GM19395 (cell line): ENCODE measurements around the gene ACADS.

ENCODE experiments used
- ATAC-seq: cut with Tn5 transposase; IDR thresholded peaks from one replicate; pipeline ENCODE4 v1.9.1; 2021; ENCODE audit warnings: mild to moderate bottlenecking, moderate library complexity; ENCODE audit not compliant: unreplicated experiment

ACADS gene

DNA sequence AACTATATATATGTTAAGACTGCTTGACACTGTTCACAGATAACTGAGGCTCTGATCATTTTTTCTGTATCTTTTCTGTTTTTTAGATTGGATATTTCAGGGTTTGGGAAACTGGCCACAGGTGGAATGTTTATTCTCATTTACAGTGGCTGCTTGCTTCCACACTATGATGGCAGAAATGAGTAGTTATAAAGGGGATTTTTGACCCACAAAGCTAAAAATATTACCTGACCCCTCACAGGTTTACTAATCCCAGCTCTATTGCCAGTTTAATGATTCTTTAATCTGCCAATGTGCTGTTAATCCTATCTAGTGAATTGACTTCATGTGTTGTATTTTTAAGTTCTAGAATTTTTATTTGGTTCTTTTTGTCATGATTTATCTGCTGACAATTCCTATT, 29.6 kb downstream of the ACADS start:
- no peak for ATAC-seq

GRCh38 chr12:120757226-120757742, 31.7 kb downstream of the ACADS start:
- no peak for ATAC-seq

DNA sequence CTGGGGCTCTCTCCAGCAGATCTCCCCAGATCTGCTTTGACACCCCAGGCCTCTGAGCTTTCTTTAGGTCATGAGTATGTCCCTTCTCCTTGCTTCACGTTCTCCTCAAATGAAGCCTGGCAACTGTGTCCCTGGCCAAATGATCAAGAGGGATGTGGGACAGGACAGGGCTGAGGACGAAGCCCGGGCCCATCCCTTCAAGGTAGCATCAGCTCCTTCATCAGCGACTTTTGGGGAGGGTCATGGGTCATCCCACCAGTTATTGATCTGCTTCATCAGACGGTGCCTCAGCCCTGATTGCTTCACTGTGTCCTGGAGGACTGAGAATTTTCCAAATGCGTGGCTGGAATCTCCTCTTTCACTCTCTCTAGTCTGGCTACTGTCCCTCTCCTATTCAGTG, 32.3 kb downstream of the ACADS start:
- ATAC-seq: no peak

DNA sequence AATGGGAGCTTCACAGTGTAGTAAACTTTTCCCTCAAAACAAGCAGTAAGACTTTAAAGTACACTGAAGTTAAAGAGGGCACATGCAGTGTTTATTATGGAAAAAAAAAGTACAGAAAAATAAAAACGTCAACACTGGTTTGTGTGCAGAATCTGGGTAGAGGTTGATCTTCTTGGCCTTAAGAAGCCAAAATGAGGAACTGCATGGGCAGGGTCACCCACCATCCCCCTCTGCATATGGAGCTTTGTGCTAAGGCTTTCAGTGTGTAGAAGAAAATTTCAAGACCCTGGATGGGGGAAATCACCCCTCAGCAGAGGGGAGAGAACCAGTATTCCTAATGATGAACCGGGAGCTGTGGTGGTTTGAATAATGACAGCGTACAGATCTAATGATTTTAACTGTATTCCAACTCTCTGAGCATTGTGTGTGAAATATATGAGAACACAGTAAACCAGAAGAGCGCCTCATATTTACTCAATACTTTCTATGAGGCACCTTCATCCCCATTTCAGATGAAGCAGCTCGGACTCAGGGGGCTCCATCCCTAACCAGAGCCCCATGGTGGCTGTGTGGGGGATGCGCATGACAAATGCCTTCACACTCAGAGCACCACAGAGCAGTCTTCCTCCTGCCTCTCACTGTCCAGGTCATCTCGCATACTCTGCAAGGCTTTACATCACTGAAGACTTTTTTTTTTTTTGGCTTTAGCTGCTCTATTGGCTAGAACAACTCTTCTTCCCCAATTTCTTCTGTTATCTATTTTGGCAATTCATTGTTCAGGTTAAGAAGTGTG, 33.4 kb downstream of the ACADS start:
- no peak for ATAC-seq

DNA sequence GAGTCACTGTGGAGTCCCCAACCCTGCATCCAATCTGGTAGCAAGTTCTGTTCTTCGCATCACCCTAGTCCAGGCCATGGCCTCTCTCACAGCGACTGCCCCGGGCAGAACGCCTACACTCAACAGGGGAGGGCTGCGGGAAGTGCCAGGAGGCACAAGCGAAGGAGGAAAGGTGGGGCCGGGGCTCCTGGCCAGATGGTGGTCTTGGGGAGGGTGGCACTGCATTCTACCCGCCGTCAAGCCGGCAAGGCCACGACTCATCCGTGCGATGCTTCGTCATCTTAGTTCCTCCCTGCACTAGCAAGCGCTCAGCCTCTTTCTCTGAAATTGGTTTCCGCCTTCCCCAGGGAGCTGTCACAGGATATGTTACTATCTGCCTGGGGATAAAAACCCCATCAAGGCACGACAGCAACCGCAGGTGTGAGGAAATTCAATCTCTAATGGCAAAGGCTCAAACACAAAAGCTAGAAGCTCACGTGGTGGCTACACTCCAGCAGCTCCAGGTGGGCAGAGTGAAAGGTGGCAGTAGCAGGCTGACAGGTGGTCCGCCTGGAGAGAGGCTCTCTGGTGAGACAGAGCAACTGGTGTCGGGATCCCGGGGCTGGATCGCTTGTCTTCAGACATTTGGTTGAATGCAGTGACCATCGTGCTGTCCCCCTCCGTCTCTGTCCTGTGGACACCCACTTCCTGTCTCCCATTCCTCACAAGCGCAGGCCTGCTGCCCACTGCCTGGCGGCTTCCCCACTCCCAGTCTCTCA, 34.1 kb downstream of the ACADS start:
- ATAC-seq: no peak

DNA sequence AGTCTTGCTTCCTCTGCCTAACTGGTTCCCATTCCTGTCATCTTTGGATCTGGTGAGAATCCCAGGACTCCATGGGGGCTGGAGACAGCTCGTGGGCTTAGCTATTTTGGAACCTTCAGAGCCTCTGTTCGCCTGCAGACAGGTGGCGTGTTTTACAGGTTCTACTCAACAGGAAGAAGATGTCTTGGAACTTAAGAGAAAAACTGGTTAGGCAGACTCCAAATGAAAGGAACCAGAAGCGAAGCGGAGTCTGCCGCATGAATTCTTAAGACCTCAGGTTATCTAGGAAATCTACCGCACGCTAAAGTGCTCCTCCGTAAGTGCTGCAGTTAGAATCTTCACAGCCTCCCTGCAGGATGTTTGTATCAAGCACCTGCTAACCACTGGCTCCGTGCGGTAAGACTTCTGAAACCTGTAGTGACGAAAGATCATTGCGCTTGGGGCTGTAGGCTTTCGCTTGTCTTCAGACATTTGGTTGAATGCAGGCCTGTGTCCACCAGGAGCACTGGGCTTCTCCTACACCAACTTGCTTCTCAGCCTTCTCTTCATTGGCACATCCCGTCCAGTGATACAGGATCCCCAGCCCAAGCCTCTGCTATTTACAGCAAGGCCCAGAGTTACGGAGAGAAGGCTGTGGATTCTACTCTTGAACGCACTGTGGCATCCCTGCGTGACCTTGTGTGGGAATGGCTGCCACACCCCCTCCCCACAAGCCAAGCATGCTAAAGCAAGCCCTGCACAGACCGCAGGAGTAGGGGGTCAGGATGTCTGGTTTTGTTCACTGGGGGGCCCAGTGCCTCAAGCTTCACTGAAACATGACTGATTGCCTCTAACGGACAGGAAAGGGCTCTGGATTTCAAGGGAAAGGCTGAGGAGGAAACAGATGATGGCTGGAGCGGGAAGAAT, 35.0 kb downstream of the ACADS start:
- no peak for ATAC-seq

- ATAC-seq: no peak
Observed at GRCh38 chr12:120761519-120761934, 35.9 kb downstream of the ACADS start.

DNA sequence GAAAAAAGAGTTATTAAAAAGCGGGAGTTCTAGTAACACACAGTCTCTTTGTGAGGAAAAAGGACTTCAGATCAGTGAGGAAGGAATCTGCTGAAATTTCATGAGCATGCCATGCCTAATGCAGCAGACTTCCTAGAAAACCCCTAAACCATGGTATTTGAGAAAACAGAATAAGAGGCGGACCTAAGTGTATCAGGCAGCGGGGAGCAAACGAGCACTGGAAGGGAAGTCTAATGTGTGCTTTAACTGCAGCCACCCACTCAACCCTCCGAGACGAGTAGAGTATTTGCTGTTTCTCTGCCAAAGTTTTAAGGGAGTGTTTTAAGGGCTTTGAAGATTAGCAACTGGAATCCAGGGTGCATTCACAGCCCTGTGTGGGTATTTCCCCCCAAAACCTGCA, 36.5 kb downstream of the ACADS start:
- no peak for ATAC-seq

GRCh38 chr12:120763250-120763649, 37.6 kb downstream of the ACADS start:
- no peak for ATAC-seq

DNA sequence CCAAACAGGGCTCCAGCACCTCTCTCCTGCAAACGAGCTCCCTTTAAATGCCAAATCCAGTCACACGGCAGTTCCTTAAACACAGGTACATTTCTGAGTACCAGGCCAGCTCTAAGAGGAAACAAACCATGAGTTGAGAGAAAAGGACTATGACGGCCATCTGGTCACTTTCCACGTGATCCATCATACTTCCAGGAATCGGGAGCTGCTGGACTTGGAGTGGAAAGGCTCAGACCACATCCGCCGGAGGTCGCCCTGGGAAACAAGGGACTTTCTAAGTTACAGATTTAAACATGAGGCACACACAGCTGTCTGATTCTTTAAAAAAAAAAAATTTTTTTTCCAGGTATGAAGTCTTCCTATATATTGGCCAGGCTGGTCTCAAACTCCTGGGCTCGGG, 39.2 kb downstream of the ACADS start:
- ATAC-seq: no peak

GRCh38 chr12:120766566-120766965, 40.9 kb downstream of the ACADS start:
- ATAC-seq: no peak

DNA sequence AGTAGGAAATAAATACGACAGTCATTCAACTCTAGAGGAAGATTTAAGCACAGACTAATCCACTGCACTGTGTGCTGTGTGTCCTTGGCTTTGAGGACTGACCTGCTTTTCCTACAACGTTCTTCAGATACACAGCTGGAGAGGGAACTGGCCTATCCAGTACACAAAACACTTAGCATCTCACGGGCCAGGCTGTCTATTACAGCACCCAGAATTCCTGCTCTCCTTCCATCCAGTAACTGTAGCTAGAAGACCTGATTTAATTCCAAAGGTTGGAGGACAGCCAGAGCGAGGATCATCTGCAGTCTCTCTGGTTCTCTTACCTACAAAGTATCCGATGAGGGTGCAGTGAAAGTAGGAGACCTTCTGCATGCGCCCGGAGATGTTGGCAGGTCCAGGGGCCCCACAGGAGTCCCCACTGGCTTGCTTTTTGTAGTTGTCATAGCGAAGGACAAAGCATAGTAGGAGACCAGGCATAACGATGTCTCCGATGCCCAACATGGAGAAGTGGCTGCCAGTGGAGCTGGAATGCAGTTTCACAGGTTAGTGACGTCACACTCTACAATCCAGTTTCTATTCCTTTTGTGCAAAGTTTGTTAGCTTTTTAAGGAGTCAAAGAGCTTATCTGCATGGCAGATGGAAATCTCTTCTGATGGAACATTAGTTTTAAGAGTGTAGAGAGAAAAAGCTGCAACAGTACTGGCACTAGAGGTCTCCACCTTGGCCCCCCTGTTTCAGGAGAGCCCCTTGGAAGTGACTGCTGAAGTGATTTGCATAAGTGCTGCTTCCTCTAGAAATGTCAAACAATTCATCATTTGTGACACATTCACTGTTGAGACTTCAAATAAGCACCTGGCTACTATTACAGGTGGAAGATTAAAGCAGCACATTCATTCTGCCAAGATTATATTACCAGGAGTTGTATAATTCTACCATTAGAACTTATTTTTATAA, 41.7 kb downstream of the ACADS start:
- ATAC-seq: no peak

GRCh38 chr12:120771097-120771496, 45.5 kb downstream of the ACADS start:
- ATAC-seq: no peak

- no peak for ATAC-seq
Observed at GRCh38 chr12:120774169-120774916, 48.7 kb downstream of the ACADS start.

DNA sequence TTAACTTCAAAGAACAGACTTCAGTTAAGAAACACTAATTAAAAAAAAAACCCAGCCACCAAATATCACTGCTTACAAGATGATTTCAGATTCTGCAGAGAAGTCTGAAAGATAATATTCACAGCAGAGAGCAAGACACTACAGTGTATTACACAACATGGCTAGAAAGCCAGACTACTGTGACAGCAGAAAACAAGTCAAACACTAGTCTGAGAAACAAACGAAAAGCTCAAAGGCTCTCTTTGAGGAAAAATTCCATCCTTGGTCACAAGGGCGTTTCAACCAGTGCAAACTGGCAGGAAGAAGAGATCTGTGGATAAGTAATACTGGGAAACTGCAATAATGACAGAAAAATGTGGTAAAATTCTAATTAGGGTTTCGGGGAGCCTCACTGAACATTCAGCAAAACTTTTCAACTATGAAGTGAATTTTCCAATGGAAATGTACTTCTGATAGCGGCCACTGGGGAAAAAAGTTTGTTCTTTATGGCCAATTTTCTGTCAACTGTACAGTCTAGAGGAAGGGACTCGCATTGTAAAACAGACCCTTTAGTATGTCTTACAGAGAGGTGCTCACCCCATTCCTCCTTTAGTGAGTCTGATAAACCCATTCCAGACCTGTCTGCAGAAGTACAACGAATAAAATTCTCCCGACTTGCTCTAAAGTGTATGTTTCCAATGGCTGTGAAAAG, 50.4 kb downstream of the ACADS start:
- ATAC-seq: no peak

GRCh38 chr12:120783197-120783596, 57.6 kb downstream of the ACADS start:
- no peak for ATAC-seq

GRCh38 chr12:120784804-120785203, 59.2 kb downstream of the ACADS start:
- ATAC-seq: no peak

DNA sequence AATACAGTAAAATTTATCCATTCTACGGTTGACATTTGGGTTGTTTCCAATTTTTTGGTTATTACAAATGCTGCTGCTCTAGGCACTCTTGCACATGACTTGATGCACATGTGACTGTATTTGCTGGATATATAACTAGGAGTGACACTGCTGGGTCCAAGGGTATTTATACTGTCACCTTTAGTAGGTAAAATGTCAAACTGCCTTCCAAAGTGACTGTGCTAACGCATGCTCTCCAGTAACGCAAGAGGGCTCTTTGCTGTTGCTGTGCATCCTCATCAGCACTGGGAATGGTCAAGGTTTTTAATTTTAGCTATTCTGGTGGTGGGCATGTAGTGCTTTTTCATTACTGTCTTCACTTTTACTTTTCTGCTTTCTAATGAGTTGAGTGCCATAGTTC, 62.3 kb downstream of the ACADS start:
- ATAC-seq: no peak
